H1 (cell line): ENCODE data around the gene SLC24A4. TPM values are rescaled to one million over a fixed set of nuclear protein-coding genes. Genes with fewer than 3 reads are reported as not detected.

Experiments
- CTCF ChIA-PET: fragments of 300-600 bp; sonication (Branson Sonifier 250); formaldehyde crosslinking; loops from one replicate; lab custom pipeline; 2021; ENCODE audit not compliant: partially characterized antibody; lab: Charles Lee
- POLR2A ChIA-PET: fragments of 300-600 bp; sonication (Branson Sonifier 250); formaldehyde crosslinking; loops from one replicate; lab custom pipeline; 2021; ENCODE audit warnings: inconsistent platforms; ENCODE audit not compliant: partially characterized antibody; lab: Charles Lee
- DNase-seq, 2 experiments: peaks; one replicate each; pipeline versions ENCODE4 v3.0.0 to v3.0.0-alpha.2; 2010 to 2022; ENCODE audit warnings: low spot score in 2 of 2, low read depth in 1 of 2, mixed read lengths in 1 of 2
- FAIRE-seq: peaks from 2 replicates; lab custom pipeline; 2011; peaks lifted over from hg19 to GRCh38; lab: Jason Lieb, UNC
- H2AFZ ChIP-seq: 2 replicates; pipeline ENCODE4 v1.8.1; 2012; ENCODE audit warnings: low read length, inconsistent platforms
- H2AK5ac ChIP-seq: 2 replicates; pipeline ENCODE4 v1.6.1; 2013; ENCODE audit warnings: low read depth, low read length
- H2BK120ac ChIP-seq: replicated peaks from 2 replicates; pipeline ENCODE3; 2013; ENCODE audit warnings: low read depth, low read length, inconsistent platforms
- H2BK12ac ChIP-seq: 2 replicates; pipeline ENCODE4 v1.6.1; 2013; ENCODE audit warnings: low read depth, low read length
- H2BK15ac ChIP-seq: 2 replicates; pipeline ENCODE4 v1.6.1; 2013; ENCODE audit warnings: low read length
- H2BK20ac ChIP-seq: 2 replicates; pipeline ENCODE4 v1.6.1; 2013; ENCODE audit warnings: low read length
- H2BK5ac ChIP-seq: 2 replicates; pipeline ENCODE4 v1.6.1; 2013; ENCODE audit warnings: low read depth, low read length
- H3K14ac ChIP-seq: 2 replicates; pipeline ENCODE4 v1.6.1; 2013; ENCODE audit warnings: inconsistent platforms; ENCODE audit not compliant: insufficient read length
- H3K18ac ChIP-seq: 2 replicates; pipeline ENCODE4 v1.6.1; 2013; ENCODE audit warnings: low read length; ENCODE audit errors: extremely low read depth
- H3K23ac ChIP-seq: 2 replicates; pipeline ENCODE4 v1.6.1; 2013; ENCODE audit warnings: inconsistent platforms; ENCODE audit not compliant: insufficient read length
- H3K23me2 ChIP-seq: 2 replicates; pipeline ENCODE4 v1.6.1; 2013; ENCODE audit warnings: low read depth, low read length
- H3K27ac ChIP-seq: 2 replicates; pipeline ENCODE4 v1.6.1; 2011; ENCODE audit warnings: low read depth, low read length, inconsistent platforms
- H3K27me3 ChIP-seq, 4 experiments: replicated peaks in 1 of 4; 1 replicate in 1 of 4; 2 replicates in 3 of 4; pipeline versions ENCODE4 v1.6.1 to v1.8.1; 2011 to 2013; ENCODE audit warnings: low read length in 3 of 4, mild to moderate bottlenecking in 3 of 4, inconsistent platforms in 2 of 4, mixed read lengths in 2 of 4, moderate library complexity in 1 of 4; ENCODE audit not compliant: control insufficient read depth in 3 of 4, insufficient read depth in 3 of 4; ENCODE audit errors: extremely low read depth in 1 of 4
- H3K36me3 ChIP-seq, 4 experiments: 2 replicates each; pipeline versions ENCODE4 v1.6.1 to v1.8.1; 2011 to 2013; ENCODE audit warnings: mild to moderate bottlenecking in 4 of 4, low read length in 3 of 4, moderate library complexity in 2 of 4, control low read depth in 1 of 4, inconsistent platforms in 1 of 4; ENCODE audit not compliant: insufficient read depth in 4 of 4, control insufficient read depth in 2 of 4
- H3K4ac ChIP-seq: replicated peaks from 2 replicates; pipeline ENCODE3; 2013; ENCODE audit warnings: low read length, low read depth, mixed read lengths, inconsistent platforms; ENCODE audit not compliant: insufficient read length
- H3K4me1 ChIP-seq, 4 experiments: replicated peaks in 1 of 4; 1 replicate in 1 of 4; 2 replicates in 3 of 4; pipeline versions ENCODE4 v1.6.1 to v1.8.1; 2011 to 2013; ENCODE audit warnings: low read length in 3 of 4, inconsistent platforms in 2 of 4, mixed read lengths in 1 of 4; ENCODE audit not compliant: insufficient read depth in 4 of 4, control insufficient read depth in 3 of 4
- H3K4me2 ChIP-seq, 2 experiments: 2 replicates each; pipeline versions ENCODE4 v1.6.1 to v1.8.1; 2011 to 2013; ENCODE audit warnings: low read depth in 2 of 2, low read length in 2 of 2, control low read depth in 1 of 2, inconsistent platforms in 1 of 2, mild to moderate bottlenecking in 1 of 2; ENCODE audit not compliant: insufficient read depth in 1 of 2
- H3K4me3 ChIP-seq, 4 experiments: fragments of 200-600, 300-600 bp in 1 of 4; sonication (generic), shearing (Covaris generic), sonication (Bioruptor Twin) in 1 of 4; 2 replicates each; pipeline versions ENCODE4 v1.5.1 to v1.8.1; 2011 to 2016; ENCODE audit warnings: low read length in 4 of 4, low read depth in 3 of 4, control low read depth in 2 of 4, inconsistent platforms in 2 of 4, mild to moderate bottlenecking in 2 of 4, mixed read lengths in 1 of 4, moderate library complexity in 1 of 4; ENCODE audit not compliant: insufficient read depth in 2 of 4; ENCODE audit errors: extremely low read depth in 1 of 4
- H3K56ac ChIP-seq: replicated peaks from 2 replicates; pipeline ENCODE3; 2013; ENCODE audit warnings: low read depth, mild to moderate bottlenecking, mixed read lengths, low read length, inconsistent platforms; ENCODE audit not compliant: insufficient read length
- H3K79me1 ChIP-seq: 2 replicates; pipeline ENCODE4 v1.6.1; 2013; ENCODE audit warnings: low read depth, low read length, control low read depth
- H3K79me2 ChIP-seq, 2 experiments: 2 replicates each; pipeline versions ENCODE4 v1.6.1 to v1.8.1; 2012 to 2013; ENCODE audit warnings: low read length in 2 of 2, mild to moderate bottlenecking in 2 of 2, inconsistent platforms in 1 of 2; ENCODE audit not compliant: insufficient read depth in 2 of 2, control insufficient read depth in 1 of 2
- H3K9ac ChIP-seq, 4 experiments: replicated peaks in 1 of 4; 1 replicate in 1 of 4; 2 replicates in 3 of 4; pipeline versions ENCODE4 v1.6.1 to v1.8.1; 2011 to 2013; ENCODE audit warnings: low read depth in 3 of 4, low read length in 3 of 4, control low read depth in 2 of 4, mild to moderate bottlenecking in 2 of 4, moderate library complexity in 2 of 4, inconsistent platforms in 1 of 4; ENCODE audit errors: extremely low read depth in 1 of 4
- H3K9me3 ChIP-seq, 2 experiments: 2 replicates each; pipeline versions ENCODE4 v1.6.1 to v1.8.1; 2012 to 2013; ENCODE audit warnings: mild to moderate bottlenecking in 2 of 2, moderate library complexity in 2 of 2, control low read depth in 1 of 2, inconsistent platforms in 1 of 2, low read depth in 1 of 2, low read length in 1 of 2, mixed read lengths in 1 of 2; ENCODE audit not compliant: insufficient read depth in 2 of 2
- H4K20me1 ChIP-seq, 2 experiments: replicated peaks in 1 of 2; 2 replicates each; pipeline versions ENCODE3 to v1.8.1; 2011 to 2013; ENCODE audit warnings: inconsistent platforms in 2 of 2, low read length in 2 of 2, mild to moderate bottlenecking in 1 of 2; ENCODE audit not compliant: insufficient read depth in 2 of 2, control insufficient read depth in 1 of 2
- H4K5ac ChIP-seq: 2 replicates; pipeline ENCODE4 v1.6.1; 2013; ENCODE audit warnings: low read length, low read depth, mixed read lengths, inconsistent platforms; ENCODE audit not compliant: insufficient read length
- H4K8ac ChIP-seq: 2 replicates; pipeline ENCODE4 v1.8.0; 2013; ENCODE audit warnings: mild to moderate bottlenecking, moderate library complexity, low read length, inconsistent platforms; ENCODE audit not compliant: insufficient read depth; ENCODE audit errors: extremely low read depth
- H4K91ac ChIP-seq: replicated peaks from 2 replicates; pipeline ENCODE3; 2013; ENCODE audit warnings: low read length, mixed read lengths, inconsistent platforms; ENCODE audit not compliant: insufficient read length
- CBX8 ChIP-seq: fragments of 300-800, 300-1000 bp; sonication (generic); IDR thresholded peaks from 2 replicates; pipeline ENCODE4 v1.7.1; 2016; ENCODE audit warnings: low read depth, low read length, borderline replicate concordance
- CHD2 ChIP-seq: IDR thresholded peaks from 2 replicates; pipeline ENCODE4 v1.6.1; 2012; ENCODE audit warnings: low read length, improper control_type of control experiment
- CTBP2 ChIP-seq: IDR thresholded peaks from 2 replicates; pipeline ENCODE4 v1.7.0; 2011; ENCODE audit warnings: borderline replicate concordance, mild to moderate bottlenecking, moderate library complexity, mixed read lengths, low read length; ENCODE audit not compliant: insufficient read depth, insufficient read length
- EZH2 ChIP-seq: fragments of 200-600 bp; sonication (generic); IDR thresholded peaks from 2 replicates; pipeline ENCODE4 v1.7.1; 2012; ENCODE audit warnings: low read depth, mild to moderate bottlenecking, moderate library complexity, low read length, inconsistent platforms; ENCODE audit not compliant: severe bottlenecking
- GABPA ChIP-seq: IDR thresholded peaks from 2 replicates; pipeline ENCODE4 v1.6.1; 2011; ENCODE audit warnings: mild to moderate bottlenecking, low read length, moderate library complexity, borderline replicate concordance; ENCODE audit not compliant: insufficient read depth
- KDM4A ChIP-seq: IDR thresholded peaks from one replicate; pipeline ENCODE4 v1.7.1; 2012; ENCODE audit warnings: low read depth, mild to moderate bottlenecking, moderate library complexity, low read length, inconsistent platforms; ENCODE audit not compliant: severe bottlenecking
- KDM5A ChIP-seq: fragments of 200-600 bp; IDR thresholded peaks from 2 replicates; pipeline ENCODE4 v1.7.1; 2012; ENCODE audit warnings: mild to moderate bottlenecking, low read length, inconsistent platforms, mixed read lengths
- NRF1 ChIP-seq: IDR thresholded peaks from 2 replicates; pipeline ENCODE4 v1.6.1; 2011; ENCODE audit warnings: mild to moderate bottlenecking, low read depth, low read length, improper control_type of control experiment
- POLR2AphosphoS5 ChIP-seq: IDR thresholded peaks from 2 replicates; pipeline ENCODE4 v1.6.1; 2011; ENCODE audit warnings: low read depth, low read length
- SIRT6 ChIP-seq: IDR thresholded peaks from one replicate; pipeline ENCODE4 v1.7.1; 2012; ENCODE audit warnings: low read length, inconsistent platforms
- SIX5 ChIP-seq: IDR thresholded peaks from 2 replicates; pipeline ENCODE4 v1.6.1; 2011; ENCODE audit warnings: mild to moderate bottlenecking, low read depth, low read length
- WGBS, 2 experiments: shearing (Covaris generic) in 1 of 2; methylation state at CpG; one replicate each; pipeline versions ENCODE4 v1.1.6 to v1.1.7; 2013 to 2015; ENCODE audit warnings: low lambda C conversion rate in 2 of 2, mixed read lengths in 2 of 2, inconsistent platforms in 1 of 2, low coverage in 1 of 2, missing lambda C conversion rate in 1 of 2; ENCODE audit not compliant: insufficient replicate concordance in 2 of 2, insufficient coverage in 1 of 2, insufficient read length in 1 of 2; ENCODE audit errors: extremely low coverage in 1 of 2, missing lambda C conversion rate in 1 of 2; 5-methylcytosine and 5-hydroxymethylcytosine counted together
- polyA plus RNA-seq, 7 experiments: library from polyadenylated mRNA; depleted of rRNA in 3 of 7; stranded (reverse) in 5 of 7; unstranded in 2 of 7; fragments of >200 nt in 5 of 7; fragments of 200-250 nt in 2 of 7; gene quantifications; 1 replicate in 5 of 7; 2 replicates in 1 of 7; 4 replicates in 1 of 7; pipeline versions ENCODE4 v1.2.1 to v1.2.3, GENCODE V29; 2011 to 2013; ENCODE audit warnings: missing spikeins in 2 of 7, mixed read lengths in 2 of 7
- total RNA-seq: library from RNA; stranded (reverse); fragmentation: NEBNext Ultra II Directional; extraction: Animal tissue kit (Norgen Biotek cat#: 25700); gene quantifications from 2 replicates; pipeline ENCODE4 v1.2.1, GENCODE V29; 2021
- TF ChIP-seq, protein P1 (sequence below): IDR thresholded peaks from 2 replicates; pipeline ENCODE4 v1.6.1; 2012; ENCODE audit warnings: inconsistent platforms

Gene SLC24A4
- total and polyA plus RNA-seq, 2 of the 8 experiments (the other 6 are each of a cell fraction or from before 2014, with no cell fraction given) = 0.27 to 0.89 TPM

DNA sequence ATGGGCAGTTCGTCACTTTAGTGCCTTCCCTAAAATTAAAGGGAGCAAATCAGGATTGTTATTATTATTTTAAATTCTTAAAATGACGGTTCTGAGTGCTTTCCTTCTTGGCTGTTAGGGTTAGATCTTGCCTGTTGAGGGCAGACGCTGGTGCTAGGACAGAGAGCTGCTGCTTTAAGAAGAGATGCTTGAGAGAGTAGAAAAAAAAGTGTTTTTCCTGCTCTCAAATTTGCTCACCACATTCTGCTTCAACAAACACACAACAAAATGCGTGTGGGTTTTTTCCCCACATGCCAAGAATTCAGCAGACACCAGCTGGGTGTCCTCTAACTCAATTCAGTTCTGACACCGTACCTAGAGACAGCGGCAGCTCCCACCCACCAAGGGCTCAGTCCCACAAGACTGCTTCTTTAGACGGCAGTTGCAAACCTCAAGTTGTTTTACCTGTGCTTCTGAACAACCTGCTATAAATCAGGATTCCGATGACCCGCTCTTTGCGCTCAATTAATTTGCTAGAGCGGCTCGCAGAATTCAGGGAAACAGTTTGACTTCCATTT is 114.8 kb downstream of the SLC24A4 start:
- no peak overlapping the region for H2BK20ac ChIP-seq
- H2AFZ ChIP-seq = no peak overlapping the region
- H2AK5ac ChIP-seq = no peak overlapping the region
- POLR2A ChIA-PET = no interaction called here
- H3K4ac ChIP-seq = no peak overlapping the region
- no peak overlapping the region for H3K56ac ChIP-seq
- H2BK5ac ChIP-seq = no peak overlapping the region
- H3K9me3 ChIP-seq = no peaks in the 10 kb centered on the region
- no peaks in the 10 kb centered on the region for H3K79me1 ChIP-seq
- no peak for TF ChIP-seq NRF1
- TF ChIP-seq CBX8 = no peak
- TF ChIP-seq CHD2 = no peak
- no peak for TF ChIP-seq KDM5A
- no peak for TF ChIP-seq SIRT6
- no peak for TF ChIP-seq CTBP2
- TF ChIP-seq POLR2AphosphoS5 = no peak
- TF ChIP-seq, protein P1, sequence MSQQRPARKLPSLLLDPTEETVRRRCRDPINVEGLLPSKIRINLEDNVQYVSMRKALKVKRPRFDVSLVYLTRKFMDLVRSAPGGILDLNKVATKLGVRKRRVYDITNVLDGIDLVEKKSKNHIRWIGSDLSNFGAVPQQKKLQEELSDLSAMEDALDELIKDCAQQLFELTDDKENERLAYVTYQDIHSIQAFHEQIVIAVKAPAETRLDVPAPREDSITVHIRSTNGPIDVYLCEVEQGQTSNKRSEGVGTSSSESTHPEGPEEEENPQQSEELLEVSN = no peak
- TF ChIP-seq KDM4A = no peak
- TF ChIP-seq EZH2 = no peak
- TF ChIP-seq SIX5 = no peak
- TF ChIP-seq GABPA = no peak
- TF ChIP-seq, all 59 proteins: peak for 0
- Histone ChIP-seq H3K27me3 (no peaks in the 10 kb centered on the region), H3K4me2 (no peak overlapping the region), H3K18ac (no peak overlapping the region), H3K36me3 (no peaks in the 10 kb centered on the region), H2BK120ac (no peak overlapping the region), H4K5ac (no peak overlapping the region), H3K27ac (no peak overlapping the region), H3K4me3 (no peak overlapping the region), H3K9ac (no peak overlapping the region), H3K79me2 (no peaks in the 10 kb centered on the region), H3K23me2 (no peaks in the 10 kb centered on the region), H3K23ac (no peak overlapping the region), H4K91ac (no peak overlapping the region), H3K4me1 (no peaks in the 10 kb centered on the region), H2BK15ac (no peak overlapping the region), H2BK12ac (no peak overlapping the region), H4K20me1 (peaks cover 0 to 2% of the 10 kb centered on the region in 2 experiments), H4K8ac (no peak overlapping the region), H3K14ac (no peak overlapping the region)
- CTCF ChIA-PET = interaction anchor here (1.1 to 1.2 kb wide), 2 partner anchors 13 to 159 kb away, joined by 3 read pairs; no protein-coding TSS in a partner anchor
- 88% methylated on average over 12 of the region's 12 CpGs; no CpG with 5 or more reads in 1 of the 2 experiments for WGBS, 2 experiments
- no peak for FAIRE-seq
- DNase-seq = no peak
